PC-3 (cell line): Measurements from ENCODE around the gene SESTD1. TPM values are rescaled to one million over a fixed set of nuclear protein-coding genes. Genes with fewer than 3 reads are reported as not detected.

Experiments used
- ATAC-seq: fragments of 200-7000 bp; cut with Tn5 transposase; 2 replicates; pipeline ENCODE4 v1.9.1; 2020; ENCODE audit warnings: mild to moderate bottlenecking, moderate library complexity
- BruUV-seq: library from RNA; stranded (reverse); fragments of 400-500 nt; replicated peaks from 2 replicates; lab custom pipeline; 2021; lab: Mats Ljungman, UMichigan
- CTCF ChIA-PET: fragments of 300-600 bp; sonication (Branson Sonifier 250); formaldehyde crosslinking; loops from one replicate; lab custom pipeline; 2022; ENCODE audit warnings: antibody characterized with exemption; lab: Charles Lee
- POLR2A ChIA-PET: fragments of 300-600 bp; sonication (Branson Sonifier 250); formaldehyde crosslinking; loops from one replicate; lab custom pipeline; 2022; ENCODE audit warnings: antibody characterized with exemption; ENCODE audit not compliant: unreplicated experiment; lab: Charles Lee
- DNase-seq: peaks from one replicate; pipeline ENCODE4 v3.0.0-alpha.2; 2015
- H2AFZ ChIP-seq: fragments of 300-600 bp; sonication (generic); 2 replicates; pipeline ENCODE4 v1.6.0; 2016; ENCODE audit warnings: antibody characterized with exemption, low read length
- H3F3A ChIP-seq: fragments of 300-600 bp; sonication (generic); one replicate; pipeline ENCODE4 v1.6.0; 2017; ENCODE audit warnings: antibody characterized with exemption, low read length, control low read depth, mild to moderate bottlenecking; ENCODE audit not compliant: unreplicated experiment
- H3K27ac ChIP-seq: fragments of 300-600 bp; sonication (generic); 2 replicates; pipeline ENCODE4 v1.5.1; 2016; ENCODE audit warnings: mild to moderate bottlenecking, low read length
- H3K27me3 ChIP-seq: fragments of 300-600 bp; sonication (generic); 2 replicates; pipeline ENCODE4 v1.6.1; 2016; ENCODE audit warnings: low read length, mixed read lengths
- H3K36me3 ChIP-seq: fragments of 300-600 bp; sonication (generic); 2 replicates; pipeline ENCODE4 v1.6.1; 2016; ENCODE audit warnings: low read depth, mixed run types, low read length, mixed read lengths
- H3K4me1 ChIP-seq: fragments of 300-600 bp; sonication (generic); 2 replicates; pipeline ENCODE4 v1.5.1; 2016; ENCODE audit warnings: low read length; ENCODE audit not compliant: insufficient read depth
- H3K4me2 ChIP-seq: fragments of 300-600 bp; sonication (generic); 2 replicates; pipeline ENCODE4 v1.6.0; 2016; ENCODE audit warnings: low read length
- H3K4me3 ChIP-seq: fragments of 300-600 bp; sonication (generic); 2 replicates; pipeline ENCODE4 v1.5.1; 2016; ENCODE audit warnings: mild to moderate bottlenecking, low read length, mixed read lengths
- H3K79me2 ChIP-seq: fragments of 300-600 bp; sonication (generic); 2 replicates; pipeline ENCODE4 v1.6.1; 2017; ENCODE audit warnings: low read length, mixed read lengths
- H3K9ac ChIP-seq: fragments of 300-600 bp; sonication (generic); 2 replicates; pipeline ENCODE4 v1.6.0; 2016; ENCODE audit warnings: mild to moderate bottlenecking, low read length
- H3K9me2 ChIP-seq: fragments of 300-600 bp; sonication (generic); replicated peaks from 2 replicates; pipeline ENCODE4 v1.6.1; 2016; ENCODE audit warnings: mixed run types, low read length, mixed read lengths
- H3K9me3 ChIP-seq: fragments of 300-600 bp; sonication (generic); 2 replicates; pipeline ENCODE4 v1.6.1; 2016; ENCODE audit warnings: low read length, mixed read lengths
- H4K20me1 ChIP-seq: fragments of 300-600 bp; sonication (generic); 2 replicates; pipeline ENCODE4 v1.6.1; 2016; ENCODE audit warnings: low read length, mixed read lengths
- EZH2 ChIP-seq: fragments of 300-600 bp; sonication (generic); IDR thresholded peaks from one replicate; pipeline ENCODE4 v1.6.1; 2017; ENCODE audit warnings: antibody characterized with exemption, mild to moderate bottlenecking, low read length; ENCODE audit not compliant: unreplicated experiment
- EZH2phosphoT487 ChIP-seq: fragments of 300-600 bp; sonication (generic); IDR thresholded peaks from 2 replicates; pipeline ENCODE4 v1.6.1; 2018; ENCODE audit warnings: mild to moderate bottlenecking, antibody characterized with exemption, low read length, borderline replicate concordance
- intact Hi-C: fragments of 100-400 bp; cut with micrococcal nuclease; formaldehyde crosslinking; loops from 2 replicates; pipeline ENCODE4 v1.9.0; 2023
- total RNA-seq: library from RNA; depleted of rRNA; stranded (reverse); fragments of >200 nt; gene quantifications from 2 replicates; pipeline ENCODE4 v1.2.3, GENCODE V29; 2014
- TF ChIP-seq, protein P1 (sequence below): fragments of 300-600 bp; sonication (generic); conservative IDR thresholded peaks from 2 replicates; pipeline ENCODE4 v1.5.1; 2017; ENCODE audit warnings: antibody characterized with exemption, low read depth, mild to moderate bottlenecking, low read length

SESTD1 gene
- total RNA-seq, 1 experiment from 2014 or later = 12.2 TPM

DNA sequence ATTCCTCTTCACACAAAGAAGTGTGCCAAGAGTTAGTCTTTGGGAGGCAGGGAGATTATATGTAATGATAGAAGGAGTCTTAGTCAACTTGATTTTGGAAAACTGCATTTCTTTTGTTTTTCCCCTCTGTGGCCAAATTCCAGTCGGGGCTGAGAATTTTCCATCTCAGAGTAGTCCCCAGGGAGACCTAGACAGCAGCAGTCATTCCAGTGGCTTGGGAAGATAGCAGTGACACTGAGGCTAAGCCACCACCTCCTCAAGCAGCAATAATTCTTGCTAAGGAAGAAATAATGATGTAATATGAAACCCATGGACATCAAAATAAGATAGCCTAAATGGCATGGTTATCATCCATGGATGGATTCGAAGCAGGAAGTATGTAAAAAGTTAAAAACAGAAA is 193.7 kb downstream of the SESTD1 start:
- no peak for ATAC-seq
- DNase-seq = no peak
- Histone ChIP-seq H3K9ac (no peak overlapping the region), H4K20me1 (no peaks in the 10 kb centered on the region), H3F3A (no peaks in the 10 kb centered on the region), H3K4me3 (no peak overlapping the region), H3K79me2 (no peaks in the 10 kb centered on the region), H3K4me1 (no peaks in the 10 kb centered on the region), H3K9me2 (no peaks in the 10 kb centered on the region), H3K9me3 (no peaks in the 10 kb centered on the region), H3K27ac (no peak overlapping the region), H3K4me2 (no peak overlapping the region), H3K36me3 (no peaks in the 10 kb centered on the region), H2AFZ (no peak overlapping the region), H3K27me3 (no peaks in the 10 kb centered on the region)
- CTCF ChIA-PET = no interaction called here
- no TSS peak for BruUV-seq
- intact Hi-C loops = no loop called here
- POLR2A ChIA-PET = no interaction called here
- no peak for TF ChIP-seq EZH2phosphoT487
- TF ChIP-seq EZH2 = no peak
- TF ChIP-seq, protein P1, sequence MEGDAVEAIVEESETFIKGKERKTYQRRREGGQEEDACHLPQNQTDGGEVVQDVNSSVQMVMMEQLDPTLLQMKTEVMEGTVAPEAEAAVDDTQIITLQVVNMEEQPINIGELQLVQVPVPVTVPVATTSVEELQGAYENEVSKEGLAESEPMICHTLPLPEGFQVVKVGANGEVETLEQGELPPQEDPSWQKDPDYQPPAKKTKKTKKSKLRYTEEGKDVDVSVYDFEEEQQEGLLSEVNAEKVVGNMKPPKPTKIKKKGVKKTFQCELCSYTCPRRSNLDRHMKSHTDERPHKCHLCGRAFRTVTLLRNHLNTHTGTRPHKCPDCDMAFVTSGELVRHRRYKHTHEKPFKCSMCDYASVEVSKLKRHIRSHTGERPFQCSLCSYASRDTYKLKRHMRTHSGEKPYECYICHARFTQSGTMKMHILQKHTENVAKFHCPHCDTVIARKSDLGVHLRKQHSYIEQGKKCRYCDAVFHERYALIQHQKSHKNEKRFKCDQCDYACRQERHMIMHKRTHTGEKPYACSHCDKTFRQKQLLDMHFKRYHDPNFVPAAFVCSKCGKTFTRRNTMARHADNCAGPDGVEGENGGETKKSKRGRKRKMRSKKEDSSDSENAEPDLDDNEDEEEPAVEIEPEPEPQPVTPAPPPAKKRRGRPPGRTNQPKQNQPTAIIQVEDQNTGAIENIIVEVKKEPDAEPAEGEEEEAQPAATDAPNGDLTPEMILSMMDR = no peak

DNA sequence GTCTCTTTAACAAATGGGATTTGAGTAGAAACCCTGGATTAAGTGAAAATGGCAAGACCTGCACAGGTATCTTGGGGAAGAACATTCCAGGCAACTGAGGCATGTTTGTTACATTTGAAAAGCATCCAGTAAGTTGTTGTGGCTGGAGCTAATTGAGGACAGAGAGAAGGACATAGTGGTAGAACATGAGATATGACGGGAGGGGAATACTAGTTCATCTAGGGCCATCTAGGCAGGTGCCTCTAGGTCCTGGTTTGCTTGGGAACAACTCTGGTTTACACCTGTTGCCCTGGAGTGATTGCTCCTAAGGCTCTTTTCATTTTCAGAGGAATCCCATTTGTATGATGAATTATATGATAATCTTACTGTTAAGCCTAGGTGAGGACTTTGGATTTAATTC is 194.9 kb downstream of the SESTD1 start:
- no peak overlapping the region for H3K9ac ChIP-seq
- H3K27ac ChIP-seq = no peak overlapping the region
- TF ChIP-seq EZH2 (no peak), EZH2phosphoT487 (no peak)
- TF ChIP-seq, protein P1 = no peak
- no peaks in the 10 kb centered on the region for H3K4me1 ChIP-seq
- BruUV-seq = no TSS peak
- no peak overlapping the region for H3K4me2 ChIP-seq
- H3K27me3 ChIP-seq = no peaks in the 10 kb centered on the region
- no peaks in the 10 kb centered on the region for H3K79me2 ChIP-seq
- H3K36me3 ChIP-seq = no peaks in the 10 kb centered on the region
- DNase-seq (no peak), ATAC-seq (no peak)
- intact Hi-C loops = no loop called here
- no peaks in the 10 kb centered on the region for H3K9me3 ChIP-seq
- no peaks in the 10 kb centered on the region for H3F3A ChIP-seq
- H3K9me2 ChIP-seq = no peaks in the 10 kb centered on the region
- ChIA-PET CTCF (no interaction called here), POLR2A (no interaction called here)
- H2AFZ ChIP-seq = no peak overlapping the region
- H4K20me1 ChIP-seq = no peaks in the 10 kb centered on the region
- no peak overlapping the region for H3K4me3 ChIP-seq

DNA sequence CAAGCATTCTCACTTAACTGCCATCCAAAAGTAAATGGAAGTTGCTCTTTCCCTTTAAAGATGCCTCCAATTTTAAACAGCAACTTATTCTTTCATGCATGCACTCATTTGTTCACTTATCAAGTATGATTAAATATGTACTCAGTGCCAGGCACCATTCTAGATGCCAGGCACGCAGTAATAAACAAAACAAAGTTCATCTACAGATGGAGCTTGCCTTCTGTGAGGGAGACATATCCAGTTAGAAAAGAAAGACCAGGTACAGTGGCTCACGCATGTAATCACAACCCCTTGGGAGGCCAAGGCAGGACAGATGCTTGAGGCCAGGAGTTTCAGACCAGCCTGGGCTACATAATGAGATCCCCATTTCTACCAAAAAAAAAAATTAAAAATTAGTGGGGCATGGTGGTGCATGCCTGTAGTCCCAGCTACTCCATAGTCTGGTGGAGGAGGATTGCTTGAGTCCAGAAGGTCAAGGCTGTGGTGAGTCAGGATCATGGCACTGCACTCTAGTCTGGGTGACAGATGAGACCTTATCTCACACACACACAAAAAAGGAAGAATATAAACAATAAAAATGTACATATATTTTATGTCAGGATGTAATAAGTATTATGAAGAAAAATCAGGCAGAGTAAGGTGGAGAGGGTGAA is 195.5 kb downstream of the SESTD1 start:
- CTCF ChIA-PET = no interaction called here
- POLR2A ChIA-PET = no interaction called here
- H3F3A ChIP-seq = no peaks in the 10 kb centered on the region

More for the DNA sequence above, 195.5 kb downstream of the SESTD1 start:
- no peaks in the 10 kb centered on the region for H3K36me3 ChIP-seq
- no peak overlapping the region for H3K27ac ChIP-seq
- H3K9me2 ChIP-seq = no peaks in the 10 kb centered on the region
- intact Hi-C loops = no loop called here
- no peak for ATAC-seq
- no peak for DNase-seq
- H3K4me1 ChIP-seq = no peaks in the 10 kb centered on the region
- TF ChIP-seq, protein P1 = no peak
- TF ChIP-seq EZH2 (no peak), EZH2phosphoT487 (no peak)
- no peaks in the 10 kb centered on the region for H3K9me3 ChIP-seq
- no peaks in the 10 kb centered on the region for H3K27me3 ChIP-seq
- no peaks in the 10 kb centered on the region for H4K20me1 ChIP-seq
- H3K9ac ChIP-seq = no peak overlapping the region
- no peak overlapping the region for H3K4me2 ChIP-seq
- H2AFZ ChIP-seq = no peak overlapping the region
- BruUV-seq = no TSS peak
- no peaks in the 10 kb centered on the region for H3K79me2 ChIP-seq
- no peak overlapping the region for H3K4me3 ChIP-seq
